ENCODE results near the gene PARP1.
"Not testable (repeated sequence)": the region's sequence is repeated elsewhere in the genome, so short reads cannot be mapped to it uniquely, and the experiment has no call there.

Gene PARP1

GRCh38 chr1:226407497-226408284, at the start of gene PARP1:
Gene PARP1 (minus strand): TSS chr1:226408093. CDS start chr1:226407929, 164 bp downstream.
- peak; percentile 87 for DNase-seq

- peak; percentile 44 for DNase-seq
These were observed 49.4 kb upstream of the PARP1 start for GRCh38 chr1:226457307-226457712.

GRCh38 chr1:226455843-226456242, 48.0 kb upstream of the PARP1 start:
- no peak for DNase-seq

GRCh38 chr1:226454349-226454748, 46.5 kb upstream of the PARP1 start:
- DNase-seq, result no peak

GRCh38 chr1:226453015-226453704, 45.3 kb upstream of the PARP1 start:
- no peak for DNase-seq

GRCh38 chr1:226450688-226451087, 42.8 kb upstream of the PARP1 start:
- DNase-seq, result no peak

GRCh38 chr1:226449823-226450222, 41.9 kb upstream of the PARP1 start:
- no peak for DNase-seq

GRCh38 chr1:226447932-226448665, 40.2 kb upstream of the PARP1 start:
- no peak for DNase-seq

GRCh38 chr1:226446094-226446493, 38.2 kb upstream of the PARP1 start:
- no peak for DNase-seq

GRCh38 chr1:226444901-226445300, 37.0 kb upstream of the PARP1 start:
- DNase-seq, result peak; percentile 48

GRCh38 chr1:226443439-226443838, 35.5 kb upstream of the PARP1 start:
- DNase-seq, result no peak

- no peak for DNase-seq
These were observed 35.1 kb upstream of the PARP1 start for GRCh38 chr1:226443033-226443432.

- no peak for DNase-seq
These were observed 33.7 kb upstream of the PARP1 start for GRCh38 chr1:226441629-226442028.

GRCh38 chr1:226440512-226440911, 32.6 kb upstream of the PARP1 start:
- no peak for DNase-seq

- no peak for DNase-seq
These were observed 30.1 kb upstream of the PARP1 start for GRCh38 chr1:226438007-226438406.

GRCh38 chr1:226436855-226437491, 29.1 kb upstream of the PARP1 start:
- no peak for DNase-seq

GRCh38 chr1:226436472-226436854, 28.6 kb upstream of the PARP1 start:
- no peak for DNase-seq

GRCh38 chr1:226433341-226433720, 25.4 kb upstream of the PARP1 start:
- no peak for DNase-seq

- no peak for DNase-seq
These were observed 24.9 kb upstream of the PARP1 start for GRCh38 chr1:226432586-226433340.

GRCh38 chr1:226431898-226432297, 24.0 kb upstream of the PARP1 start:
- not testable (repeated sequence) for DNase-seq

GRCh38 chr1:226429858-226430715, 22.2 kb upstream of the PARP1 start:
- no peak for DNase-seq

Measured in stimulated activated CD4-positive, alpha-beta T cell treated with anti-CD3 and anti-CD28 coated beads, Interleukin-4, amount 100 ng/mL, for 24 hours (primary cell).